HepG2 (cell line): ENCODE data around the gene SRP19. TPM values are rescaled to one million over a fixed set of nuclear protein-coding genes. Genes with fewer than 3 reads are reported as not detected.
A peak's percentile ranks its signal among the peaks of the same experiment; 100 is the strongest.

Source experiments
- ATAC-seq: fragments of 200-7000 bp; cut with Tn5 transposase; 3 replicates; pipeline ENCODE4 v1.9.1; 2020; ENCODE audit warnings: mild to moderate bottlenecking, moderate library complexity
- BruUV-seq: library from RNA; stranded (reverse); fragments of 400-500 nt; replicated peaks from 2 replicates; lab custom pipeline; 2021; lab: Mats Ljungman, UMichigan
- CTCF ChIA-PET: fragments of 300-600 bp; formaldehyde crosslinking; extraction: SDS; loops from one replicate; lab custom pipeline; 2021; ENCODE audit warnings: low total read pairs, inconsistent platforms, low intra/inter-chr PET ratio; lab: Yijun Ruan, JAX
- POLR2A ChIA-PET: fragments of 350-600 bp; sonication (Branson Sonifier 250); formaldehyde crosslinking; loops from one replicate; lab custom pipeline; 2020; ENCODE audit warnings: antibody characterized with exemption, inconsistent platforms; lab: Yijun Ruan, JAX
- DNase-seq: peaks from one replicate; pipeline ENCODE4 v3.0.0-alpha.2; 2015; ENCODE audit warnings: low spot score
- FAIRE-seq: peaks from 3 replicates; lab custom pipeline; 2011; peaks lifted over from hg19 to GRCh38; lab: Jason Lieb, UNC
- H2AFZ ChIP-seq: one replicate; pipeline ENCODE4 v1.6.1; 2011; ENCODE audit warnings: low read length, inconsistent platforms
- H3K27ac ChIP-seq: fragments of 300-600 bp; 3 replicates; pipeline ENCODE4 v1.8.0; 2011; ENCODE audit warnings: mixed run types, mild to moderate bottlenecking, mixed read lengths, low read length, inconsistent platforms; ENCODE audit not compliant: insufficient read depth; ENCODE audit errors: extremely low read length
- H3K27me3 ChIP-seq, 2 experiments: fragments of 200-600 bp in 1 of 2; 2 replicates in 1 of 2; 3 replicates in 1 of 2; pipeline versions ENCODE4 v1.6.0 to v1.8.0; 2011; ENCODE audit warnings: low read length in 2 of 2, mild to moderate bottlenecking in 2 of 2, moderate library complexity in 2 of 2, inconsistent platforms in 1 of 2; ENCODE audit not compliant: insufficient read depth in 2 of 2, control insufficient read depth in 1 of 2
- H3K36me3 ChIP-seq, 2 experiments: fragments of 200-600 bp in 1 of 2; replicated peaks in 1 of 2; 2 replicates in 1 of 2; 3 replicates in 1 of 2; pipeline versions ENCODE4 v1.5.1 to v1.8.0; 2011; ENCODE audit warnings: low read length in 2 of 2, inconsistent platforms in 1 of 2; ENCODE audit not compliant: insufficient read depth in 2 of 2, control insufficient read depth in 1 of 2
- H3K4me1 ChIP-seq: 2 replicates; pipeline ENCODE4 v1.5.1; 2012; ENCODE audit warnings: low read length, inconsistent platforms; ENCODE audit not compliant: insufficient read depth
- H3K4me2 ChIP-seq: 2 replicates; pipeline ENCODE4 v1.6.0; 2011; ENCODE audit warnings: low read depth, low read length, inconsistent platforms
- H3K4me3 ChIP-seq, 3 experiments: fragments of 200-600 bp in 1 of 3; sonication (generic), shearing (Covaris generic) in 1 of 3; replicated peaks in 1 of 3; 2 replicates each; pipeline ENCODE4 v1.5.1; 2011 to 2016; ENCODE audit warnings: low read length in 3 of 3, inconsistent platforms in 2 of 3, low read depth in 2 of 3, mild to moderate bottlenecking in 2 of 3, control low read depth in 1 of 3, mixed read lengths in 1 of 3; ENCODE audit not compliant: insufficient read depth in 1 of 3
- H3K79me2 ChIP-seq: one replicate; pipeline ENCODE4 v1.6.1; 2011; ENCODE audit warnings: low read length, inconsistent platforms; ENCODE audit not compliant: insufficient read depth
- H3K9ac ChIP-seq: 2 replicates; pipeline ENCODE4 v1.6.0; 2011; ENCODE audit warnings: mild to moderate bottlenecking, low read depth, low read length, inconsistent platforms; ENCODE audit not compliant: insufficient read depth
- H3K9me3 ChIP-seq: 2 replicates; pipeline ENCODE4 v1.5.1; 2012; ENCODE audit warnings: mild to moderate bottlenecking, low read length
- H4K20me1 ChIP-seq: 2 replicates; pipeline ENCODE4 v1.6.0; 2011; ENCODE audit warnings: inconsistent platforms, mild to moderate bottlenecking, low read length, moderate library complexity; ENCODE audit not compliant: insufficient read depth
- ATF1 ChIP-seq: IDR thresholded peaks from 2 replicates; pipeline ENCODE4 v1.6.1; 2016; ENCODE audit warnings: mild to moderate bottlenecking, control low read depth
- KDM3A ChIP-seq: IDR thresholded peaks from 2 replicates; pipeline ENCODE4 v1.6.1; 2018; ENCODE audit warnings: low read depth, missing compliant biosample characterization
- MIER2 ChIP-seq: IDR thresholded peaks from 2 replicates; pipeline ENCODE4 v1.6.1; 2016; ENCODE audit warnings: missing biosample characterization, missing genetic modification reagents
- ZNF124 ChIP-seq: sonication (generic); formaldehyde crosslinking; IDR thresholded peaks from 2 replicates; pipeline ENCODE4 v1.4.0; 2020; ENCODE audit warnings: missing genetic modification reagents
- ZNF605 ChIP-seq: sonication (generic); formaldehyde crosslinking; IDR thresholded peaks from 2 replicates; pipeline ENCODE4 v1.8.0; 2022; ENCODE audit warnings: mild to moderate bottlenecking, missing genetic modification reagents
- ZNF713 ChIP-seq: sonication (generic); formaldehyde crosslinking; IDR thresholded peaks from 2 replicates; pipeline ENCODE4 v1.4.0; 2020; ENCODE audit warnings: mild to moderate bottlenecking, missing genetic modification reagents
- ZNF770 ChIP-seq: sonication (generic); formaldehyde crosslinking; IDR thresholded peaks from 2 replicates; pipeline ENCODE4 v1.5.0; 2020; ENCODE audit warnings: mild to moderate bottlenecking, missing genetic modification reagents
- WGBS: methylation state at CpG from one replicate; pipeline ENCODE4 v1.1.6; 2017; ENCODE audit warnings: low lambda C conversion rate; 5-methylcytosine and 5-hydroxymethylcytosine counted together
- in situ Hi-C: cut with HindIII; loops from 2 replicates; pipeline ENCODE4 v1.10.0; 2017; ENCODE audit warnings: low pct_unique_long_range_greater_than_20kb; ENCODE audit not compliant: extremely low pct_ligation_motif_present
- intact Hi-C: fragments of 100-400 bp; cut with micrococcal nuclease; formaldehyde crosslinking; loops from one replicate; pipeline ENCODE4 v1.10.0; 2022; ENCODE audit not compliant: unreplicated experiment
- polyA plus RNA-seq, 8 experiments: library from polyadenylated mRNA; depleted of rRNA in 3 of 8; stranded (reverse) in 7 of 8; unstranded in 1 of 8; fragments of >200 nt; fragmentation: Illumina TruSeq in 4 of 8; extraction: Trizol in 4 of 8; gene quantifications; 2 replicates each; pipeline versions ENCODE4 v1.2.1 to v1.2.3, GENCODE V29; 2011 to 2016; ENCODE audit warnings: low read depth in 4 of 8, missing spikeins in 1 of 8, mixed read lengths in 1 of 8; ENCODE audit not compliant: insufficient read depth in 1 of 8
- total RNA-seq, 5 experiments: library from RNA; depleted of rRNA; stranded (reverse); fragments of >200 nt; fragmentation: Illumina TruSeq; extraction: Trizol; gene quantifications; 2 replicates each; pipeline ENCODE4 v1.2.3, GENCODE V29; 2016; ENCODE audit warnings: low read depth in 1 of 5
- TF ChIP-seq, protein P1 (sequence below): sonication (generic); formaldehyde crosslinking; IDR thresholded peaks from 2 replicates; pipeline ENCODE4 v1.9.0; 2021; ENCODE audit warnings: missing genetic modification reagents, mild to moderate bottlenecking, borderline replicate concordance

The SRP19 gene
- total and polyA plus RNA-seq, 2 of the 13 experiments (the other 11 are each of a cell fraction or from before 2014, with no cell fraction given) = 46.9 to 143 TPM

DNA sequence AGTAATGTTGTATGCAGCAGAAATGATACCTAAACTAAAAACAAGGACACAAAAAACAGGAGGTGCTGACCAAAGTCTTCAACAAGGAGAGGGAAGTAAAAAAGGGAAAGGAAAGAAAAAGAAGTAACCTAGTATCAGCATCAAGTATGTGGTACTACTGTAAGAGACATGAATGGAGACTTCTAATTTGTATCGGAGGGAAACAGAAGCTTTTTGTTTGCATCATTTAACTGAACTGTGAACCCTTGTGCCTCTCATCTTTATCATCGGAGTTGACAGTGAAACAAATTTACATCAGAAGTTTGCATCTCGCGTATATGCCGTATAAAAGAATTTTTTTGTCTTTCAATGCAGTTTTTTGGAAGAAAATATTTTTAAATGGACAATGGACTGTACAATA is 6.3 kb downstream of the SRP19 start:
- intact Hi-C loops = no loop called here
- peaks cover 19% of the 10 kb centered on the region for H3K79me2 ChIP-seq
- peaks cover 30% of the 10 kb centered on the region for H3K4me1 ChIP-seq
- H3K9ac ChIP-seq = no peak overlapping the region
- H3K36me3 ChIP-seq = peaks cover 11 to 40% of the 10 kb centered on the region in 2 experiments; a peak in 4 of 5 replicates
- H4K20me1 ChIP-seq = no peaks in the 10 kb centered on the region
- POLR2A ChIA-PET = no interaction called here
- in situ Hi-C loops = no loop called here
- H3K9me3 ChIP-seq = no peaks in the 10 kb centered on the region
- BruUV-seq = no TSS peak
- 92% methylated on average over 5 of the region's 5 CpGs for WGBS
- H2AFZ ChIP-seq = no peak overlapping the region
- H3K4me3 ChIP-seq = no peak overlapping the region
- H3K27me3 ChIP-seq = no peaks in the 10 kb centered on the region
- ATAC-seq = no peak
- peak; percentile 28 for FAIRE-seq
- CTCF ChIA-PET = no interaction called here
- H3K4me2 ChIP-seq = no peak overlapping the region
- DNase-seq = no peak
- no peak for TF ChIP-seq ZNF713
- TF ChIP-seq ZNF124 (CRISPR knock-in tag) = no peak
- no peak for TF ChIP-seq ZNF605 (CRISPR knock-in tag)
- TF ChIP-seq, protein P1, sequence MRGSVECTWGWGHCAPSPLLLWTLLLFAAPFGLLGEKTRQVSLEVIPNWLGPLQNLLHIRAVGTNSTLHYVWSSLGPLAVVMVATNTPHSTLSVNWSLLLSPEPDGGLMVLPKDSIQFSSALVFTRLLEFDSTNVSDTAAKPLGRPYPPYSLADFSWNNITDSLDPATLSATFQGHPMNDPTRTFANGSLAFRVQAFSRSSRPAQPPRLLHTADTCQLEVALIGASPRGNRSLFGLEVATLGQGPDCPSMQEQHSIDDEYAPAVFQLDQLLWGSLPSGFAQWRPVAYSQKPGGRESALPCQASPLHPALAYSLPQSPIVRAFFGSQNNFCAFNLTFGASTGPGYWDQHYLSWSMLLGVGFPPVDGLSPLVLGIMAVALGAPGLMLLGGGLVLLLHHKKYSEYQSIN (CRISPR knock-in tag) = no peak
- no peak for TF ChIP-seq ATF1 (CRISPR knock-in tag)
- no peak for TF ChIP-seq KDM3A
- no peak overlapping the region for H3K27ac ChIP-seq

- no peak overlapping the region for H3K27ac ChIP-seq
- no peak for ATAC-seq
- WGBS = 98% methylated on average over 3 of the region's 3 CpGs
- no peaks in the 10 kb centered on the region for H3K27me3 ChIP-seq
- peaks cover 9% of the 10 kb centered on the region; the same call in 1 of the 2 replicates for H3K4me1 ChIP-seq
- no peak overlapping the region for H3K4me2 ChIP-seq
- intact Hi-C loops (no loop called here), in situ Hi-C loops (no loop called here)
- H3K36me3 ChIP-seq = peaks cover 5 to 18% of the 10 kb centered on the region in 2 experiments; a peak in 4 of 5 replicates
- H3K9ac ChIP-seq = no peak overlapping the region
- H3K4me3 ChIP-seq = no peak overlapping the region
- ChIA-PET POLR2A (interaction anchor here (1.4 kb wide), 1 partner anchor 9 kb away, joined by 9 read pairs; the partner anchor contains the start of gene SRP19), CTCF (no interaction called here)
- H4K20me1 ChIP-seq = no peaks in the 10 kb centered on the region
- no TSS peak for BruUV-seq
- H3K79me2 ChIP-seq = no peaks in the 10 kb centered on the region
- DNase-seq = no peak
- no peak overlapping the region for H2AFZ ChIP-seq
- FAIRE-seq = no peak
- H3K9me3 ChIP-seq = no peaks in the 10 kb centered on the region
- TF ChIP-seq MIER2 (no peak), ZNF770 (peak; percentile 26; the same call in 1 of the 2 replicates)
Observed at GRCh38 chr5:112869948-112870347, 8.9 kb downstream of the SRP19 start.
